ENCODE data around the gene ADAMTS18.

Gene ADAMTS18

GRCh38 chr16:77373726-77374125 lies 61.1 kb downstream of the ADAMTS18 start:
- no peaks in the 10 kb centered on the region for H3K4me1 ChIP-seq (ENCODE audit: control insufficient read depth, insufficient read depth, low read length, poor library complexity, severe bottlenecking)

DNA sequence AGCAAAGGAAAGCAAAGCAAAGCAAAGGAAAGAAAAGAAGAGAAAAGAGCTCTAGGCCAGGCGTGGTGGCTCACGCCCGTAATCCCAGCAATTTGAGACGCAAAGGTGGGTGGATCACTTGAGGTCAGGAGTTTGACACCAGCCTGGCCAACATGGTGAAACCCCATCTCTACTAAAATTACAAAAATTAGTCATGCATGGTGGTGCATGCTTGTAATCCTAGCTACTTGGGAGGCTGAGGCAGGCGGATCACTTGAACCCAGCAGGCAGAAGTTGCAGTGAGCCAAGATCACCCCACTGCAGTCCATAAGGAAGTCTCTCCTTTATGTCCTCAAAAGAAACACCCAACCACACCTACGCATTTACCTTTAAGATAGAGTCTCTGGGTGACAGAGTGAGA lies 70.1 kb downstream of the ADAMTS18 start:
- Histone ChIP-seq H3K4me1 (ENCODE audit: control insufficient read depth, insufficient read depth, low read length, poor library complexity, severe bottlenecking) (no peaks in the 10 kb centered on the region), H3K36me3 (ENCODE audit: control insufficient read depth, insufficient read depth, low read length) (no peaks in the 10 kb centered on the region), H3K9me3 (ENCODE audit: control insufficient read depth, low read length) (no peaks in the 10 kb centered on the region), H3K27ac (ENCODE audit: low read depth, low read length, severe bottlenecking) (no peak overlapping the region), H3K4me3 (ENCODE audit: extremely low read depth, insufficient read depth, low read length, poor library complexity, severe bottlenecking) (no peak overlapping the region)
- WGBS, 2 experiments (ENCODE audit: insufficient coverage in 2 of 2): 76 to 100% methylated on average over 4 of the region's 6 CpGs

More at GRCh38 chr16:77373726-77374125, 61.1 kb downstream of the ADAMTS18 start:
- 97% methylated on average over 3 of the region's 3 CpGs; no CpG with 5 or more reads in 1 of the 2 experiments for WGBS, 2 experiments (ENCODE audit: insufficient coverage in 2 of 2)
- Histone ChIP-seq H3K27ac (ENCODE audit: low read depth, low read length, severe bottlenecking) (no peak overlapping the region), H3K4me3 (ENCODE audit: extremely low read depth, insufficient read depth, low read length, poor library complexity, severe bottlenecking) (no peak overlapping the region), H3K36me3 (ENCODE audit: control insufficient read depth, insufficient read depth, low read length) (no peaks in the 10 kb centered on the region), H3K9me3 (ENCODE audit: control insufficient read depth, low read length) (no peaks in the 10 kb centered on the region)

GRCh38 chr16:77359065-77359502 lies 75.8 kb downstream of the ADAMTS18 start:
- Histone ChIP-seq H3K36me3 (ENCODE audit: control insufficient read depth, insufficient read depth, low read length) (no peaks in the 10 kb centered on the region), H3K4me1 (ENCODE audit: control insufficient read depth, insufficient read depth, low read length, poor library complexity, severe bottlenecking) (peaks cover 8% of the 10 kb centered on the region), H3K9me3 (ENCODE audit: control insufficient read depth, low read length) (no peaks in the 10 kb centered on the region), H3K4me3 (ENCODE audit: extremely low read depth, insufficient read depth, low read length, poor library complexity, severe bottlenecking) (no peak overlapping the region), H3K27ac (ENCODE audit: low read depth, low read length, severe bottlenecking) (peak overlapping the region; percentile 47)
- WGBS, 2 experiments (ENCODE audit: insufficient coverage in 2 of 2): 40 to 83% methylated on average over 1 of the region's 4 CpGs

- H3K9me3 ChIP-seq (ENCODE audit: control insufficient read depth, low read length): no peaks in the 10 kb centered on the region
- no peak overlapping the region for H3K27ac ChIP-seq (ENCODE audit: low read depth, low read length, severe bottlenecking)
- H3K4me3 ChIP-seq (ENCODE audit: extremely low read depth, insufficient read depth, low read length, poor library complexity, severe bottlenecking): no peak overlapping the region
- no peaks in the 10 kb centered on the region for H3K36me3 ChIP-seq (ENCODE audit: control insufficient read depth, insufficient read depth, low read length)
- 60 to 92% methylated on average over 1 to 2 of the region's 4 CpGs for WGBS, 2 experiments (ENCODE audit: insufficient coverage in 2 of 2)
- peaks cover 6% of the 10 kb centered on the region for H3K4me1 ChIP-seq (ENCODE audit: control insufficient read depth, insufficient read depth, low read length, poor library complexity, severe bottlenecking)
These were observed 81.1 kb downstream of the ADAMTS18 start for GRCh38 chr16:77353587-77354263.

GRCh38 chr16:77344341-77344740 lies 90.5 kb downstream of the ADAMTS18 start:
- Histone ChIP-seq H3K27ac (ENCODE audit: low read depth, low read length, severe bottlenecking) (no peak overlapping the region), H3K4me1 (ENCODE audit: control insufficient read depth, insufficient read depth, low read length, poor library complexity, severe bottlenecking) (no peaks in the 10 kb centered on the region), H3K36me3 (ENCODE audit: control insufficient read depth, insufficient read depth, low read length) (no peaks in the 10 kb centered on the region), H3K4me3 (ENCODE audit: extremely low read depth, insufficient read depth, low read length, poor library complexity, severe bottlenecking) (no peak overlapping the region), H3K9me3 (ENCODE audit: control insufficient read depth, low read length) (peaks cover 3% of the 10 kb centered on the region)
- WGBS, 2 experiments (ENCODE audit: insufficient coverage in 2 of 2): 94 to 100% methylated on average over 5 to 6 of the region's 6 CpGs

GRCh38 chr16:77336637-77337036 lies 98.2 kb downstream of the ADAMTS18 start:
- Histone ChIP-seq H3K4me1 (ENCODE audit: control insufficient read depth, insufficient read depth, low read length, poor library complexity, severe bottlenecking) (no peaks in the 10 kb centered on the region), H3K4me3 (ENCODE audit: extremely low read depth, insufficient read depth, low read length, poor library complexity, severe bottlenecking) (no peak overlapping the region), H3K9me3 (ENCODE audit: control insufficient read depth, low read length) (no peaks in the 10 kb centered on the region), H3K36me3 (ENCODE audit: control insufficient read depth, insufficient read depth, low read length) (no peaks in the 10 kb centered on the region), H3K27ac (ENCODE audit: low read depth, low read length, severe bottlenecking) (no peak overlapping the region)
- no CpG with 5 or more reads among the region's 2 CpGs for WGBS, 2 experiments (ENCODE audit: insufficient coverage in 2 of 2)

DNA sequence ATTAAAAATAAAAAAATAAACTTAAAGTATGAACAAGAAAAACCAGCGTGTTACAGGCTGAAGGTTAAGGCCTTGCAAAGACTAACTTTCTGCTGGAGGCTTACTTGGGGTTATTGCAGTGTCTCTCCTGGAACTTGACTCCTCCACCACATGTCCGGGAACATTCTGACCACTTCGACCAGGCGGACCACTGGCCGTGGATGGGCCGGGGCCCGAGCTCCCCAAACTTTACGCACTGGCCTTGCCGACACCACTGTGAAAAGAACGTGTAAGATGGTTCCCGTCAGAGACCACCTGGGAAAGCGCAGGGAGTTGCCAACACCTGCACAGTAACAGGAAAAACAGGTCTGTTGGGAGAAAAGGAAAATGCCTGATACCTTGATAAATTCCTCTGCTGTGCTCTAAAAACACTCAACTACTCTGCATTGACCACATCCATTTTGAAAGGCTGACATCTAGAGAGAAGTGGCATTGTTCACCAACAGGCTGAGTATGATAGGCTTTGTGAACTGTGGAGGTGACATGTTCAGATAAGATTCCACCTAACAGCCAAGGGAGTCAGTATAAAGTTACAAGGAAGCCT lies 99.1 kb downstream of the ADAMTS18 start:
- WGBS, 2 experiments (ENCODE audit: insufficient coverage in 2 of 2): 85 to 93% methylated on average over 11 of the region's 12 CpGs
- no peak overlapping the region for H3K27ac ChIP-seq (ENCODE audit: low read depth, low read length, severe bottlenecking)
- no peaks in the 10 kb centered on the region for H3K36me3 ChIP-seq (ENCODE audit: control insufficient read depth, insufficient read depth, low read length)
- no peak overlapping the region for H3K4me3 ChIP-seq (ENCODE audit: extremely low read depth, insufficient read depth, low read length, poor library complexity, severe bottlenecking)
- no peaks in the 10 kb centered on the region for H3K4me1 ChIP-seq (ENCODE audit: control insufficient read depth, insufficient read depth, low read length, poor library complexity, severe bottlenecking)
- no peaks in the 10 kb centered on the region for H3K9me3 ChIP-seq (ENCODE audit: control insufficient read depth, low read length)

GRCh38 chr16:77332792-77333191 lies 102.0 kb downstream of the ADAMTS18 start:
- WGBS, 2 experiments (ENCODE audit: insufficient coverage in 2 of 2): 87 to 97% methylated on average over 3 to 5 of the region's 5 CpGs
- Histone ChIP-seq H3K9me3 (ENCODE audit: control insufficient read depth, low read length) (no peaks in the 10 kb centered on the region), H3K27ac (ENCODE audit: low read depth, low read length, severe bottlenecking) (no peak overlapping the region), H3K4me3 (ENCODE audit: extremely low read depth, insufficient read depth, low read length, poor library complexity, severe bottlenecking) (no peak overlapping the region), H3K36me3 (ENCODE audit: control insufficient read depth, insufficient read depth, low read length) (no peaks in the 10 kb centered on the region), H3K4me1 (ENCODE audit: control insufficient read depth, insufficient read depth, low read length, poor library complexity, severe bottlenecking) (no peaks in the 10 kb centered on the region)

DNA sequence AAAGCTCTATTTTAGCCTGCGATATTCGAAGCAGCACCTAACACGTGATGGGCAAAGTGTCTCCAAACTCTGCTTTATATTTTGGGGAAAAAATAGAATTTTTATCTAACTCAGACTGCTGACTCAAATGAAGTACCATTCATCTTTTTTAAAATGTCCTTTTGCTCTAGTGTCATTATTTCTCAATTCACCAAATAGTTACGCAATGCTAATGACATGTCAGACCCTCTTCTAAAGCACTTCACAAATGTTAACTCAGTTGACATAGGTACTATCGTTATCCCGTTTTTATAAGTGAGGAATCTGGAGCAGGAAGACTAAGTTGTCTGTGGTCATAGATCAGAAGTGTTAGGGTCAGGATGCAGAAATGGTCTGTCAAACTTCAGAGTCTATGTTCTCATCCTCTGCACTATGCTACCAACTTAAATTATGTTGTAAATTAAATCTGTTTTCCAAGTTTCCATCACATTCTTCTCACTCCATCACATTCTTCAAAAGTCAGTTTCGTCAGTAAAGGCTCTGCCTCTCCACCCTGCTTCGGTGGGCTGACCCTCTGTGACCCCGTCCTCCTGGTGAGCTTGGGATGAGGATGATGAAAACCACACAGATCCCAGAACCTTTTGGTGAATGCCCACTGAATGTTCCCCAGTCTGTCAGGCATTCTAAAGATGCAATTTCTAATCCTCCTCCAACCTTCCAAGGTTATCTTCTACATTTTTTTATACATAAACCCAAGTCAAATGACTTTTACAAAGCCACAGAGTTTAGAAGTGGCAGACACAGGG lies 102.8 kb downstream of the ADAMTS18 start:
- no peaks in the 10 kb centered on the region for H3K4me1 ChIP-seq (ENCODE audit: control insufficient read depth, insufficient read depth, low read length, poor library complexity, severe bottlenecking)
- H3K36me3 ChIP-seq (ENCODE audit: control insufficient read depth, insufficient read depth, low read length): no peaks in the 10 kb centered on the region
- H3K4me3 ChIP-seq (ENCODE audit: extremely low read depth, insufficient read depth, low read length, poor library complexity, severe bottlenecking): no peak overlapping the region
- WGBS, 2 experiments (ENCODE audit: insufficient coverage in 2 of 2): 80% methylated on average over 2 to 7 of the region's 9 CpGs
- H3K9me3 ChIP-seq (ENCODE audit: control insufficient read depth, low read length): no peaks in the 10 kb centered on the region
- no peak overlapping the region for H3K27ac ChIP-seq (ENCODE audit: low read depth, low read length, severe bottlenecking)

DNA sequence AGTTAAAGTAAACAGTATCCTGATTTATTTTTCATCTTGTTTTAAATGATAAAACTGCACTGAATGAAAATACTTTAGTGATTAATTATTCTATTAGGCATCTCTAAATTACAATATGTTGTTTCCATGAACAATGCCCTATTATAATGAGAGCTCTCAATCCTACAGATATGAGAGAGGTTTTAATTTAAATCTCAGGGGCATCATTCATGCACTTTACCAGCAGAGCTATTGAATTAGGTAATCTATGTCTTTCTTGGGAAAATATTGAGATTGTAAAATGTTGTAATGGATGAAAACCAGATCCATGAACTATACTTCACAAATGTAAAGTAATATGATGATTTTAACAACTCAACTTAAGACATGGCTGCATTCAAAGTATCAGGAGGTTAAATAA lies 103.8 kb downstream of the ADAMTS18 start:
- Histone ChIP-seq H3K4me3 (ENCODE audit: extremely low read depth, insufficient read depth, low read length, poor library complexity, severe bottlenecking) (no peak overlapping the region), H3K9me3 (ENCODE audit: control insufficient read depth, low read length) (no peaks in the 10 kb centered on the region), H3K27ac (ENCODE audit: low read depth, low read length, severe bottlenecking) (no peak overlapping the region), H3K4me1 (ENCODE audit: control insufficient read depth, insufficient read depth, low read length, poor library complexity, severe bottlenecking) (no peaks in the 10 kb centered on the region), H3K36me3 (ENCODE audit: control insufficient read depth, insufficient read depth, low read length) (no peaks in the 10 kb centered on the region)

All from mesodermal cell (in vitro differentiated cells).